Muscle layer of colon (tissue), 2 donors: Measurements from ENCODE around the gene LRRC3B.
"Not testable (repeated sequence)": the region's sequence is repeated elsewhere in the genome, so short reads cannot be mapped to it uniquely, and the experiment has no call there.

Experiments used
- H3K27ac ChIP-seq: one replicate; pipeline ENCODE4 v1.7.0; 2013; ENCODE audit warnings: low read depth, mild to moderate bottlenecking, low read length, moderate library complexity
- H3K27me3 ChIP-seq, 2 donors: one replicate each; pipeline ENCODE4 v1.7.0; 2013; ENCODE audit warnings: low read length in 2 of 2, mild to moderate bottlenecking in 2 of 2; ENCODE audit not compliant: insufficient read depth in 2 of 2, control insufficient read depth in 1 of 2
- H3K36me3 ChIP-seq: one replicate; pipeline ENCODE4 v1.7.0; 2013; ENCODE audit warnings: mild to moderate bottlenecking, low read length; ENCODE audit not compliant: insufficient read depth
- H3K4me1 ChIP-seq: one replicate; pipeline ENCODE4 v1.7.0; 2013; ENCODE audit warnings: mild to moderate bottlenecking, low read length; ENCODE audit not compliant: insufficient read depth
- H3K4me3 ChIP-seq, 2 donors: one replicate each; pipeline ENCODE4 v1.7.0; 2013; ENCODE audit warnings: low read length in 2 of 2, low read depth in 1 of 2, mild to moderate bottlenecking in 1 of 2, moderate library complexity in 1 of 2
- H3K9ac ChIP-seq: one replicate; pipeline ENCODE4 v1.7.0; 2013; ENCODE audit warnings: low read length
- H3K9me3 ChIP-seq: one replicate; pipeline ENCODE4 v1.7.0; 2013; ENCODE audit warnings: mild to moderate bottlenecking, low read length
- donor health status: abdominal sarcoma.
- donor health status: Adenocarcinoma of cecum.

LRRC3B gene

DNA sequence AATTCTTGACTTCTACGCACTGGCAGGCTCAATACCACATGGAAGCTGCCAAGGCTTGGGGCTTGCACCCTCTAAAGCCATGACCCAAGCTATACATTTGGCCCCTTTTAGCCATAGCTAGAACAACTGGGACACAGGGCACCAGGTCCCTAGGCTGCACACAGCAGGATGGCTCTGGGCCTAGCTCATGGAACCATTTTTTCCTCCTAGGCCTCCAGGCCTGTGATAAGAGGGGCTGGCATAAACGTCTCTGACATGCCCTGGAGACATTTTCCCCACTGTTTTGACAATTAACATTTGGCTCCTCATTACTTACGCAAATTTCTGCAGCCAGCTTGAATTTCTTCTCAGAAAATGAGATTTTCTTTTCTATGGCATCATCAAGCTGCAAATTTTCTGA lies 18.8 kb upstream of the LRRC3B start:
- H3K9me3 ChIP-seq, H3K9ac ChIP-seq, H3K4me3 ChIP-seq, H3K4me1 ChIP-seq, H3K27me3 ChIP-seq, H3K27ac ChIP-seq, H3K36me3 ChIP-seq: not testable (repeated sequence)

DNA sequence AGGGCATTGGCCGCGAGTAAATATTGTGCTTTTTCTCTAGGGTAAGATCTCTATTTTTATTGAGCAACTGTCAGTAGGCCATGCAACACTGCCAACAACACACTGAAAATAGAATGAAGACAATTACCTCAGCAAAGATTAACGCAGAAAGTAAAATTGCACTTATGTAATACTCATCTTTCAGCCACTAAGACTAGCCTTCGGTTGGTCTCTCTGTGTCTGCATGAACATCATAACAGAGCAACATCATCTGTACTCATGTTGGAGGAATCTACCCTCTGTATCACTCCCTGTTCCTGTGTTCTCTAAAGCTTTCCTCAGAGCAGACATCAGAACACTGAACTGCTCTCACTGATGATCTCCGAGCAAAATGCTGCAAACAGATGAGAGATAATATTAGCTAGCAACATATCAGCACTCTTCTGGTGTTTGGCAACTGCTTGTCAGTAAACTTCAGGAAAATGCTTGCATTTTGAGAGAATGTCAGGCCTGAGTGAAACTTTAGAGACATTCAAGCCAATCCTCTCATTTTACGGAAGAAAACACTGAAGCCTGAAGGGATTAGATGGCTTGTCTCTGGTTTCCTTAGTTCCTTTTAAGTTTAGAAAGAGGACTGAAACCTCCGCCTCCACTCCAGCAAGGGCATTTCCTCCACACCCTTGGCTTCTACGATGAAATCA lies 8.4 kb upstream of the LRRC3B start:
- H3K9ac ChIP-seq: no peak overlapping the region
- H3K27me3 ChIP-seq: no peaks in the 10 kb centered on the region
- H3K4me1 ChIP-seq: no peaks in the 10 kb centered on the region
- H3K4me3 ChIP-seq: no peak overlapping the region
- no peaks in the 10 kb centered on the region for H3K36me3 ChIP-seq
- H3K9me3 ChIP-seq: no peaks in the 10 kb centered on the region
- no peak overlapping the region for H3K27ac ChIP-seq

GRCh38 chr3:26621176-26621575 lies 1.4 kb upstream of the LRRC3B start:
- Histone ChIP-seq H3K4me1 (peaks cover 6% of the 10 kb centered on the region), H3K9me3 (no peaks in the 10 kb centered on the region), H3K4me3 (no peak overlapping the region), H3K27ac (no peak overlapping the region), H3K36me3 (no peaks in the 10 kb centered on the region), H3K27me3 (peaks cover 23 to 33% of the 10 kb centered on the region in 2 donors), H3K9ac (no peak overlapping the region)

DNA sequence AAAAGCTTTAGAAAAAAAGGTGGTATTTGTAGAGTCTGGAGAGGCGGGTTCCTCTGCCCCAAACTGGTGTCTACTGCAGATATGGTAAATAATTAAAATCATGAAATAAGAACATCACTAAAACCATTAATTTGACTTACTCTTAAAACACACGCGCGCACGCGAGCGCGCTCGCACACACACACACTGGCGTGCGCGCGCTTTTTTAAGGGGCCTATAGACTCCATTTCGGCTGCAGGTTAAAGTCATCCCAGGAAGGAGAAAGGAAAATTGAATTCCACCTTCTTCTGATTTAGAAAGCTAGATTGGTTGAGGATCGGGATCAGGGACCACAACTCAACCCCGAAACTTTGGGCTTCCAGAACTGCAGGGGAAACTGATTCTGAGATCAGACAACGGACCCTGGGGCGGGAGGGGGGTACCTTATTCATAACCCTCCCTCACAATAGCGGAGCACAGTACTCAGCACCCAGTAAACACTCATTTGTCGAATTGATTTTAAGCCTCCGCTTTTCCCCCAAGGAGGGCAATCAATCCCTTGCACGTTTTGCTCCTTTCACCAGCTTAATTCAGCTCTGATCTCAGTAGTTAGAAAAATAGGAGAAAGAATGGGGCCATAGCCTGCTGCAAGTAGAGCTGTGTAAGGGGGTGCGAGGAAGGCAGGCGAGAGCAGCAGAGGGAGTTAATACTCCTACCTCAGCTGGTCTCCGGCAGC lies 509 bp upstream of the LRRC3B start:
- no peak overlapping the region for H3K27ac ChIP-seq
- H3K27me3 ChIP-seq: peaks cover 23 to 33% of the 10 kb centered on the region in 2 donors
- H3K4me3 ChIP-seq: peak overlapping the region; percentile 31 to 47
- no peak overlapping the region for H3K9ac ChIP-seq
- no peaks in the 10 kb centered on the region for H3K9me3 ChIP-seq
- peaks cover 6% of the 10 kb centered on the region for H3K4me1 ChIP-seq
- no peaks in the 10 kb centered on the region for H3K36me3 ChIP-seq

DNA sequence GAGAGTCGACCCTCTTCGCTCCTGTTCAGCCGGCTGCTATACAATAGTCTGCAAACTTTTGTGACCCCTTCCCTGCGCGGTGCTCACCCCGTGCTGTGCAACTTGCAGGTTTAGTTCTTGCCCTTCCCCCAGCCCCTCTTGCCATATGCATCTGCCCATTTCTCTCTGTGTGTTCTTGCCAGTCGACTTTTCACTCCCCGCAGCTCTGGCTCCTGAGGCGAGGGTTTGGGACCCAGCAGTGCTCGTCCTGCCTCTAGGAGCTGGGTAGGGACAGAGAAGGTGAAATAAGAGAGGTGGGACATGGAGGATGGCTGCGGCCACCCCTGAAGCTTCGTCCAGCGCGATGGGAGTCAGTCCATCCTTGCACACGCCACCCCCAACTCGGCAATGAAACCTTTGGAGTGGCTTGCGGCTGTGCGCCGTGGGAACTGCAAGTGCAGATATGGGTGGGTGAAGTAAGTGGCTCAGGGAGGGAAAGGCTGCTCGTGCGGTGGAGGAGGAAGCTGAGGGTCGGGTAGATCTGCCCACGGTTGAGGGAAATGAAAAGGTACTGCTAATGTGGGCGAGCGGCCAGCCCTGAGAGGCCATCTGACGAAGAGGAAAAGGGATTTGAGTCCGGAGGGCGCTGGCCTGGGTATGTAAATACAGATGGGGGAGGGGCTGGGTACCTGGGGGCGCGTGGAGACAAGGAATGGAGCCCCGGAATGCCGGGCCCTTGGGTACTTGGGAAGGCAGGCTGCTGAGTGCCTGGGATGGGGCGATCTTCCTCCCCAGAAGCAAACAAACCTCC lies 1.0 kb downstream of the LRRC3B start:
- H3K4me3 ChIP-seq: peak overlapping the region in 1 of 2 donors; percentile 35
- H3K27ac ChIP-seq: no peak overlapping the region
- H3K9me3 ChIP-seq: no peaks in the 10 kb centered on the region
- H3K36me3 ChIP-seq: no peaks in the 10 kb centered on the region
- H3K4me1 ChIP-seq: peaks cover 6% of the 10 kb centered on the region
- H3K27me3 ChIP-seq: peaks cover 23 to 33% of the 10 kb centered on the region in 2 donors
- no peak overlapping the region for H3K9ac ChIP-seq

DNA sequence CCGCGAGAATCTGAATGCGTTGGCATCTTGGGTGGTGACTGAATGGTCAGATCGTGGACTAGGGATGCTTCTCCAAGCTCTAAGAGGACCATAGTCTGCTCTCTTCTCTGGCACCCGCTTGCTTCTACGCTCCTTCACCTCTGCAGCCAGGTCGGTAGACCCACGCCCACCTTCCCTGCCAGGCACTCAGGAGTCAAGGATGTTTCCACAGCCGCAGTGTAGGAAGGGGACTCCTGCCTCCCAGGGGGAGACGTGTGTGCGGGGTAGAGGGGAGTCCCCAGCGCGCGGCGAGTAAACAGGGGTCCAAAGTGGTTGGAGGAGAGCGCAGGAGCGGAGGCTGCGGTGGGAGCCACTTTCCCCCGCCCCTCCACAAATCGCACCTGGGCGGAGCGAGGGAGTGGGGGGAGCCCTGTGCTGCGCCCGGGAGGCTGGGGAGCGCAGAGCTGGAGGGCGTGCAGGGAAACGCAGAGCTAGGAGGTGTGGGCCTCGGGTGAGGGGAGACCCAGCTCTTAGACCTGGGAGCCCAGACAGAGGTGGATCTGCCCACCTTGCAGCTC lies 1.7 kb downstream of the LRRC3B start:
- H3K9ac ChIP-seq: no peak overlapping the region
- H3K27ac ChIP-seq: no peak overlapping the region
- H3K36me3 ChIP-seq: no peaks in the 10 kb centered on the region
- H3K27me3 ChIP-seq: peaks cover 23 to 33% of the 10 kb centered on the region in 2 donors
- H3K9me3 ChIP-seq: no peaks in the 10 kb centered on the region
- no peak overlapping the region for H3K4me3 ChIP-seq
- H3K4me1 ChIP-seq: peaks cover 6% of the 10 kb centered on the region

- peaks cover 23 to 33% of the 10 kb centered on the region in 2 donors for H3K27me3 ChIP-seq
- no peak overlapping the region for H3K4me3 ChIP-seq
- H3K36me3 ChIP-seq: no peaks in the 10 kb centered on the region
- H3K9me3 ChIP-seq: no peaks in the 10 kb centered on the region
- H3K9ac ChIP-seq: no peak overlapping the region
- peaks cover 6% of the 10 kb centered on the region for H3K4me1 ChIP-seq
- H3K27ac ChIP-seq: no peak overlapping the region
These were observed 2.6 kb downstream of the LRRC3B start for GRCh38 chr3:26625187-26625586.

GRCh38 chr3:26627080-26627479 lies 4.5 kb downstream of the LRRC3B start:
- Histone ChIP-seq H3K27ac (no peak overlapping the region), H3K4me1 (peaks cover 6% of the 10 kb centered on the region), H3K27me3 (peaks cover 15 to 23% of the 10 kb centered on the region in 2 donors), H3K9me3 (no peaks in the 10 kb centered on the region), H3K36me3 (no peaks in the 10 kb centered on the region), H3K9ac (no peak overlapping the region), H3K4me3 (no peak overlapping the region)

- Histone ChIP-seq H3K4me1 (no peaks in the 10 kb centered on the region), H3K27ac (no peak overlapping the region), H3K4me3 (no peak overlapping the region), H3K9ac (no peak overlapping the region), H3K27me3 (peaks cover 3 to 7% of the 10 kb centered on the region in 2 donors), H3K9me3 (no peaks in the 10 kb centered on the region), H3K36me3 (no peaks in the 10 kb centered on the region)
These were observed 6.3 kb downstream of the LRRC3B start for GRCh38 chr3:26628915-26629314.

DNA sequence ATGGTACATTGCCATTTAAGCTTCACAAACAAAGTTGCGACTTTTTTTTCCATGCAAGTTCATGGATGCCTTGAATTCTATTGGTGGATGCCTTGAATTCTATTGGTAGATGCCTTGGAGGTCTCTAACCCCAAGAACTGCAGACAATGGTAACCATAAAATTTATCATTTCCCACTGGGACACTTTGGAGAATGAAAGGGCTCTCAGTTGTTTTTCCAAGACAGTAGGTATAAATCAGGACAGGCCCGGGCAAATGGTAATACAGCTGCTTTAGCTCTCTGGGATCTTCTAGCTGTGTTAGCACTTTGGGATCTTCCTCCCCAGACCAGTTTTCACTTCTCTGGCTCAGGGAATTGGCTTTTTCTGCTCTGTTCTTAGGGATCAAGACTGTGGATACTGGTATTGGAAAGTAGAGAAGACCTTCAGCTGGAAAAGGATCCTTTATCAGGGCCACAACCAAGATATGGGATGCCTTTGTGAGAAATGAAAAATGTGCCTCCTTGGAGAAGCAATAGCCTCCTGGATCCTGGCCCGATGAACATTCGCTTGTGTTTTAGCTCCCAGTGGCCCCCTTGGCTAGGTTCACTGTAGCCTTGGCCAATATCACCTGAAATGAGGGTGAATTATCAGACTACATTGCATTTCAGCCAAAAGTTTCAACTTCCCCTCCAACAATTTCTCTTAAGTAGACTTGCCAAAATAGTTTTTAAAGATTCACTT lies 8.3 kb downstream of the LRRC3B start:
- Histone ChIP-seq H3K27me3 (no peaks in the 10 kb centered on the region), H3K36me3 (no peaks in the 10 kb centered on the region), H3K27ac (no peak overlapping the region), H3K4me3 (no peak overlapping the region), H3K4me1 (no peaks in the 10 kb centered on the region), H3K9ac (no peak overlapping the region), H3K9me3 (no peaks in the 10 kb centered on the region)

- Histone ChIP-seq H3K27ac (no peak overlapping the region), H3K4me1 (no peaks in the 10 kb centered on the region), H3K4me3 (no peak overlapping the region), H3K9me3 (no peaks in the 10 kb centered on the region), H3K27me3 (no peaks in the 10 kb centered on the region), H3K36me3 (no peaks in the 10 kb centered on the region), H3K9ac (no peak overlapping the region)
These were observed 8.8 kb downstream of the LRRC3B start for GRCh38 chr3:26631390-26631738.
